Sigmoid colon (tissue), 7 donors: ENCODE measurements around the gene CACNA1D. TPM values are rescaled to one million over a fixed set of nuclear protein-coding genes. Genes with fewer than 3 reads are reported as not detected.

ENCODE experiments used
- DNase-seq: peaks from one replicate; pipeline ENCODE4 v3.0.0-alpha.2; 2019
- H3K27ac ChIP-seq, 4 donors: fragments of 200-600 bp; sonication (generic); one replicate each; pipeline ENCODE4 v1.5.1; 2016 to 2019; ENCODE audit warnings: mild to moderate bottlenecking in 1 of 4
- H3K27me3 ChIP-seq, 3 donors: fragments of 200-600 bp; sonication (generic); one replicate each; pipeline ENCODE4 v1.5.1; 2019; ENCODE audit warnings: mild to moderate bottlenecking in 1 of 3
- H3K36me3 ChIP-seq, 4 donors: fragments of 200-600 bp; sonication (generic); one replicate each; pipeline ENCODE4 v1.5.1; 2016 to 2019
- H3K4me1 ChIP-seq, 4 donors: fragments of 200-600 bp; sonication (generic); one replicate each; pipeline ENCODE4 v1.5.1; 2017 to 2019
- H3K4me3 ChIP-seq, 4 donors: fragments of 200-600 bp; sonication (generic); one replicate each; pipeline ENCODE4 v1.5.1; 2017 to 2019; ENCODE audit warnings: mild to moderate bottlenecking in 2 of 4, moderate library complexity in 1 of 4
- H3K9me3 ChIP-seq, 4 donors: fragments of 200-600 bp in 3 of 4; sonication (generic) in 3 of 4; one replicate each; pipeline versions ENCODE4 v1.5.1 to v1.6.1; 2013 to 2019
- EP300 ChIP-seq, 4 donors: sonication (generic); formaldehyde crosslinking; IDR thresholded peaks; one replicate each; pipeline ENCODE4 v1.6.1; 2017; ENCODE audit warnings: antibody characterized with exemption in 4 of 4
- POLR2A ChIP-seq, 2 donors: fragments of 450-650 bp; IDR thresholded peaks; one replicate each; pipeline ENCODE4 v1.6.1; 2016; ENCODE audit warnings: antibody characterized with exemption in 2 of 2, mild to moderate bottlenecking in 2 of 2, moderate library complexity in 2 of 2
- POLR2AphosphoS5 ChIP-seq, 4 donors: sonication (generic); formaldehyde crosslinking; IDR thresholded peaks; one replicate each; pipeline ENCODE4 v1.6.1; 2017; ENCODE audit warnings: antibody characterized with exemption in 4 of 4
- WGBS, 2 donors: extraction: QIAGEN DNeasy Blood & Tissue Kit; methylation state at CpG; one replicate each; pipeline ENCODE4 v1.1.7; 2013; 5-methylcytosine and 5-hydroxymethylcytosine counted together
- intact Hi-C: fragments of 100-400 bp; cut with DNase I; formaldehyde crosslinking; loops from one replicate; pipeline ENCODE4 v1.15.1; 2023
- polyA plus RNA-seq, 3 donors: library from polyadenylated mRNA; stranded (reverse); fragments of 200-250 nt; gene quantifications; one replicate each; pipeline ENCODE4 v1.2.3, GENCODE V29; 2013
- total RNA-seq, 4 donors: library from RNA; depleted of rRNA; stranded (reverse); fragments of >200 nt; gene quantifications; one replicate each; pipeline ENCODE4 v1.1.0, GENCODE V29; 2016
- TF ChIP-seq, protein P1 (sequence below), 4 experiments: fragments of 450-650 bp in 3 of 4; fragments of 200-600 bp in 1 of 4; IDR thresholded peaks; one replicate each; pipeline ENCODE4 v1.5.1; 2016 to 2019; ENCODE audit warnings: antibody characterized with exemption in 4 of 4, mild to moderate bottlenecking in 3 of 4, moderate library complexity in 2 of 4
- donor health status: healthy with polysubstance abuse.
- donor health status: Bipolar disorder and iron deficiency.
- donor health status: healthy.

Gene CACNA1D
- total and polyA plus RNA-seq, 7 donors: 1.2 to 9.7 (median 4.8) TPM

DNA sequence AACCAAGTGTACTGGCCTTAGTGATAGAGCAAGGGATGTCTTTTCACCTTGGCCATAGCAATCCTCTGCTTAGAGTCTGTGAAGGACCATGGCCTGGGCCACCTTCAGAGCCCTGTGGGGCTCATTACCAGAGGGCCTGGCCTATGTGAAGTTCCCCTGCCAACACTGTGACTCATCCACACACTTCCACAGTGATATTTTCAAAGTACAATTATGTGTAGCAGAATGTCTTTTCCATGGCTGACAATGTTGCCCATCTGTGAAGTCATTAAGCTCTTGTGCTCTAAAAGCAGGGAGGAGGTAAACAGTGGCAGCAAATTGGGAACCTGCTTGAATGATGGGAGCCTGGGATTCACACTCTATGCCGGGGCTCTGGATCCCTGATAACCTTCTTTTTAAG lies 12.2 kb upstream of the CACNA1D start:
- H3K27me3 ChIP-seq: no peaks in the 10 kb centered on the region
- H3K27ac ChIP-seq: no peak overlapping the region
- no peak overlapping the region for H3K4me3 ChIP-seq
- no peak for DNase-seq
- H3K36me3 ChIP-seq: no peaks in the 10 kb centered on the region
- TF ChIP-seq, protein P1, sequence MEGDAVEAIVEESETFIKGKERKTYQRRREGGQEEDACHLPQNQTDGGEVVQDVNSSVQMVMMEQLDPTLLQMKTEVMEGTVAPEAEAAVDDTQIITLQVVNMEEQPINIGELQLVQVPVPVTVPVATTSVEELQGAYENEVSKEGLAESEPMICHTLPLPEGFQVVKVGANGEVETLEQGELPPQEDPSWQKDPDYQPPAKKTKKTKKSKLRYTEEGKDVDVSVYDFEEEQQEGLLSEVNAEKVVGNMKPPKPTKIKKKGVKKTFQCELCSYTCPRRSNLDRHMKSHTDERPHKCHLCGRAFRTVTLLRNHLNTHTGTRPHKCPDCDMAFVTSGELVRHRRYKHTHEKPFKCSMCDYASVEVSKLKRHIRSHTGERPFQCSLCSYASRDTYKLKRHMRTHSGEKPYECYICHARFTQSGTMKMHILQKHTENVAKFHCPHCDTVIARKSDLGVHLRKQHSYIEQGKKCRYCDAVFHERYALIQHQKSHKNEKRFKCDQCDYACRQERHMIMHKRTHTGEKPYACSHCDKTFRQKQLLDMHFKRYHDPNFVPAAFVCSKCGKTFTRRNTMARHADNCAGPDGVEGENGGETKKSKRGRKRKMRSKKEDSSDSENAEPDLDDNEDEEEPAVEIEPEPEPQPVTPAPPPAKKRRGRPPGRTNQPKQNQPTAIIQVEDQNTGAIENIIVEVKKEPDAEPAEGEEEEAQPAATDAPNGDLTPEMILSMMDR (IDR thresholded peaks at IDR 0.05): no peak
- TF ChIP-seq POLR2AphosphoS5 (IDR thresholded peaks at IDR 0.05) (no peak), EP300 (IDR thresholded peaks at IDR 0.05) (no peak), POLR2A (IDR thresholded peaks at IDR 0.05) (no peak)
- intact Hi-C loops: no loop called here
- no peaks in the 10 kb centered on the region for H3K9me3 ChIP-seq
- H3K4me1 ChIP-seq: no peaks in the 10 kb centered on the region
- 90 to 91% methylated on average over 1 of the region's 1 CpG for WGBS, 2 donors

DNA sequence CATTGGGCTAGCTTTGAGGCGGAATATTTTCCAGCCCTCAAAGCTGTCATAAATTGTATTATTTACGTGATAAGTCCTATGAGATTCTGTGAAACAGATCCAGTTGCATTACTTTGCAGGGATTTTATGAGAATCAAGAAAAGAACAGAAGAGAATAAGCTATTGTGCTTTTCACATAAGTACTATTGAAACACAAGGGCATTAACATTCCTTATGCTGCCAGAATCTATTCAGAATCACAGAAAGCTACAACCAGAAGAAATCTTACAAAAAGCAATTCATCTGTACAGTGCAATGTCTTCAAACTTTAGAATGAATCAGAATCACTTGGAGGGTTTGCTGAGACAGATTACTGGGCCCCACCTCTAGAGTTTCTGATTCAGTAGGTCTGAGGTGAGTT lies 10.6 kb upstream of the CACNA1D start:
- Histone ChIP-seq H3K27ac (no peak overlapping the region), H3K4me1 (no peaks in the 10 kb centered on the region), H3K36me3 (no peaks in the 10 kb centered on the region), H3K9me3 (no peaks in the 10 kb centered on the region), H3K4me3 (no peak overlapping the region), H3K27me3 (no peaks in the 10 kb centered on the region)
- intact Hi-C loops: no loop called here
- TF ChIP-seq POLR2A (IDR thresholded peaks at IDR 0.05) (no peak), POLR2AphosphoS5 (IDR thresholded peaks at IDR 0.05) (no peak)
- 86 to 90% methylated on average over 2 of the region's 2 CpGs for WGBS, 2 donors
- DNase-seq: no peak

DNA sequence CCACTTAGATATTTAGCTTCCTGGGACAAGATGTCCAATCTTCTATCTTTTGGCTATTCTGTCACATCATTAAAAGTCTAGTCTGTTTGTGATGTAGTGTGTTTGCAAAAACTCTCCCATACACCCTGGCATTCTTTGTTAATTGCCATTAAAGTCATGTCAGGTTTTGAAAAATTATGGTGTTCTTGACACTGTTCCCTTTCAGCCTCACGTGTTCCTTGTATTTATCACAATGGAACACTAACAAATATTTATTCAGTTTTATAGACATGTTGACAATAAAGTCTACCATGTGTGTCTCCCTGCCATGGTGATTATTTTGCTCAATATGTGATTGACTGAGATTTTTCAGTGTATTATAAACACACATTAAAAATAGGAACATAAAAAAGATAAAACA lies 9.4 kb upstream of the CACNA1D start:
- 13 to 52% methylated on average over 1 of the region's 1 CpG for WGBS, 2 donors

DNA sequence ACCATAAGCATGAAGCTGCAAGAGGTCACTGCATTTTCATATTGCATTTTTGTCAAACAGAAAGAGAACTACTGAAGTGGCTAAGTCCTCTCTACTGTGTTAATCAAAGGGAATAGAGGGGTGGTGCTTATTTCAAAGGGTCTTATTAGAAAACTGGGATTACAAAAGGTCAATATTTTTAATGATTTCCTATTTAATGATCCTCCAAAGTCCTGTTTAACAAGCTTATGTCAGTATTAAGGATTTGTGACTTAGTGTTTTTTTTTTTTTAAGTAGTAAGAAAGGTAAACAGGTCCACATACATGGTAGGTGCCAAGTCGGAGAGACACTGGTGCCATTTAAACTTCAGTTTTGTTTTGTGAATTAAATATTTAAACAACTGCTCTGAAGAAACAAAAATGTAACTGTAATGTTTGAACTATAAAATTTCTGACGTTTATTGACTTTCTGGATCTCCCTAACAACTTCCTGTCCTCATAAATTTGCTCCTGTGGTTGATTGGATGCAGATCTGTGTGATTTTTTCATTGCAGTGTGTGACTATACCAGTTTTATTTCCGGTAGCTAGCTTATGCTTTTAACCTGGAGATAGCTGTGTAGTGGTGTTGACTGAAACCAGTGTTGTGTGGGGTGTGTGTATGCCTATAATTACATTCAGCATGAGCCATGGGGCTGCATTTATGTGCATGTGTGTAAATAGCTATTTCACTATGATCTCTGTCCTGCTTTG lies 8.6 kb upstream of the CACNA1D start:
- no peak overlapping the region for H3K4me3 ChIP-seq
- WGBS, 2 donors: 5 to 23% methylated on average over 3 of the region's 3 CpGs
- no peak for TF ChIP-seq EP300 (IDR thresholded peaks at IDR 0.05)
- TF ChIP-seq, protein P1 (IDR thresholded peaks at IDR 0.05): no peak
- no peak for TF ChIP-seq POLR2AphosphoS5 (IDR thresholded peaks at IDR 0.05)
- TF ChIP-seq POLR2A (IDR thresholded peaks at IDR 0.05): no peak
- no peak overlapping the region for H3K27ac ChIP-seq
- intact Hi-C loops: no loop called here
- H3K36me3 ChIP-seq: no peaks in the 10 kb centered on the region
- no peaks in the 10 kb centered on the region for H3K9me3 ChIP-seq
- DNase-seq: no peak
- no peaks in the 10 kb centered on the region for H3K4me1 ChIP-seq
- H3K27me3 ChIP-seq: no peaks in the 10 kb centered on the region

More for the DNA sequence above, 9.4 kb upstream of the CACNA1D start:
- Histone ChIP-seq H3K36me3 (no peaks in the 10 kb centered on the region), H3K27me3 (no peaks in the 10 kb centered on the region), H3K4me3 (no peak overlapping the region), H3K9me3 (no peaks in the 10 kb centered on the region), H3K4me1 (no peaks in the 10 kb centered on the region), H3K27ac (no peak overlapping the region)
- DNase-seq: no peak
- TF ChIP-seq EP300 (IDR thresholded peaks at IDR 0.05) (no peak), POLR2A (IDR thresholded peaks at IDR 0.05) (no peak), POLR2AphosphoS5 (IDR thresholded peaks at IDR 0.05) (no peak)
- TF ChIP-seq, protein P1 (IDR thresholded peaks at IDR 0.05): no peak
- intact Hi-C loops: no loop called here

DNA sequence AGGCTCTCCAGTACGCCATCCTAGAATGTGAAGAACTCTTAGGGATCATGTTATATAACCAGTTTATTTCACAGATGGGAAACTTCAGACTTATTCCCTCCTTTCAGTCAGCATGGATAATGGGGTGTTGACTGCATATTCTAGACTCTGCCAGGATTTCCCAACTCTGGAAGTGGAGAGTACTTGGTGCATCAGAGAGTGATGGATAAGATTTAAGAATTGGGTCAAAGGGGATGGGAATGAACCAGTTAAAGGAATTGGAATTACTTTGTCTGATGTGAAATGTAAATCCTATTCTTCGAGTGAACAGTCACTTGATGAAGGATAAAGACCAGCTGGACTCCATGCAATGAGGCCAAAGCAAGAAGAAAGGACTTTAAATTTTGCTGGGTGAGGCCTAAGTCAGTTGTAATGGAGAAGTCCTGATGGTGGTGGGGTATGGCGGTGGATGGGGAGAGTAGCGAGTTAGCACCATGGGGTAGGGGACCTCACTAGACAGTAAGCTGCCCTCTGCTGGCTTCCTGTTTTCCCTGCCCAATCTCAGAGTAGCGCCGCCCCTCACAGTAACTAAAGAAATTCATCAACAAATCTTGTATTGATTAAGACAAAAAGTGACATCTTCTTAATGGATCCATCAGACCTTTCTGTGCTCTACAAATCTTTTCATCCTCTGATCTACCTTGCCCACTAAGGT lies 7.3 kb upstream of the CACNA1D start:
- no peak for DNase-seq
- H3K27me3 ChIP-seq: no peaks in the 10 kb centered on the region
- no peak for TF ChIP-seq POLR2A (IDR thresholded peaks at IDR 0.05)
- TF ChIP-seq POLR2AphosphoS5 (IDR thresholded peaks at IDR 0.05): no peak
- no peak for TF ChIP-seq EP300 (IDR thresholded peaks at IDR 0.05)
- TF ChIP-seq, protein P1 (IDR thresholded peaks at IDR 0.05): no peak
- no peaks in the 10 kb centered on the region for H3K36me3 ChIP-seq
- intact Hi-C loops: no loop called here
- no peaks in the 10 kb centered on the region for H3K9me3 ChIP-seq
- no peak overlapping the region for H3K27ac ChIP-seq
- WGBS, 2 donors: 92 to 93% methylated on average over 6 of the region's 6 CpGs
- no peak overlapping the region for H3K4me3 ChIP-seq
- H3K4me1 ChIP-seq: no peaks in the 10 kb centered on the region
